CD4-positive, alpha-beta memory T cell (primary cell): ENCODE measurements around the gene PXYLP1. TPM values are rescaled to one million over a fixed set of nuclear protein-coding genes. Genes with fewer than 3 reads are reported as not detected.
"Not testable (repeated sequence)": the region's sequence is repeated elsewhere in the genome, so short reads cannot be mapped to it uniquely, and the experiment has no call there.

ENCODE experiments used
- CTCF ChIA-PET: fragments of 350-600 bp; sonication (Branson Sonifier 250); formaldehyde crosslinking; loops from one replicate; lab custom pipeline; 2021; ENCODE audit warnings: inconsistent platforms; ENCODE audit not compliant: partially characterized antibody; lab: Charles Lee
- POLR2A ChIA-PET: fragments of 350-600 bp; sonication (Branson Sonifier 250); formaldehyde crosslinking; loops from one replicate; lab custom pipeline; 2021; ENCODE audit not compliant: partially characterized antibody; lab: Charles Lee
- DNase-seq, 5 donors: peaks; one replicate each; pipeline versions ENCODE4 v3.0.0 to v3.0.0-alpha.2; 2020 to 2022; ENCODE audit warnings: mixed read lengths in 1 of 5
- H3K27ac ChIP-seq: one replicate; pipeline ENCODE4 v1.7.0; 2013; ENCODE audit warnings: low read depth, low read length
- H3K27me3 ChIP-seq: 2 replicates; pipeline ENCODE4 v1.7.0; 2013; ENCODE audit warnings: mild to moderate bottlenecking, low read length, moderate library complexity; ENCODE audit not compliant: insufficient read depth
- H3K36me3 ChIP-seq: 2 replicates; pipeline ENCODE4 v1.7.0; 2013; ENCODE audit warnings: mild to moderate bottlenecking, low read length, moderate library complexity; ENCODE audit not compliant: insufficient read depth
- H3K4me1 ChIP-seq: 2 replicates; pipeline ENCODE4 v1.7.0; 2013; ENCODE audit warnings: mild to moderate bottlenecking, low read length, moderate library complexity; ENCODE audit not compliant: insufficient read depth
- H3K4me3 ChIP-seq, 2 donors: one replicate each; pipeline ENCODE4 v1.7.0; 2013; ENCODE audit warnings: low read length in 2 of 2, mild to moderate bottlenecking in 1 of 2
- H3K9me3 ChIP-seq, 2 donors: one replicate each; pipeline ENCODE4 v1.7.0; 2013; ENCODE audit warnings: low read length in 2 of 2, control low read depth in 1 of 2; ENCODE audit not compliant: control insufficient read depth in 1 of 2
- H3K27ac Mint-ChIP-seq, 7 donors: one replicate each; pipeline ENCODE4 v1.8.0; 2020 to 2021; ENCODE audit warnings: mixed read lengths in 7 of 7, mild to moderate bottlenecking in 6 of 7, inconsistent platforms in 3 of 7, moderate library complexity in 3 of 7
- H3K27me3 Mint-ChIP-seq, 2 donors: one replicate each; pipeline ENCODE4 v1.8.0; 2020 to 2021; ENCODE audit warnings: mixed read lengths in 2 of 2
- H3K36me3 Mint-ChIP-seq, 2 donors: one replicate each; pipeline ENCODE4 v1.8.0; 2020 to 2021; ENCODE audit warnings: mixed read lengths in 2 of 2, inconsistent platforms in 1 of 2, mild to moderate bottlenecking in 1 of 2
- H3K4me1 Mint-ChIP-seq, 4 donors: one replicate each; pipeline ENCODE4 v1.8.0; 2020 to 2021; ENCODE audit warnings: mixed read lengths in 4 of 4, mild to moderate bottlenecking in 1 of 4
- H3K4me3 Mint-ChIP-seq, 8 donors: one replicate each; pipeline ENCODE4 v1.8.0; 2020 to 2021; ENCODE audit warnings: mixed read lengths in 8 of 8, mild to moderate bottlenecking in 7 of 8, moderate library complexity in 6 of 8, inconsistent platforms in 3 of 8
- H3K9me3 Mint-ChIP-seq, 8 donors: one replicate each; pipeline ENCODE4 v1.8.0; 2020 to 2021; ENCODE audit warnings: mixed read lengths in 8 of 8, mild to moderate bottlenecking in 5 of 8, inconsistent platforms in 3 of 8, moderate library complexity in 1 of 8
- intact Hi-C: fragments of 100-400 bp; cut with micrococcal nuclease; formaldehyde crosslinking; loops from one replicate; pipeline ENCODE4 v1.15.1; 2023
- polyA plus RNA-seq, 2 donors: library from polyadenylated mRNA; unstranded; fragments of 300-500 nt; fragmentation: Illumina TruSeq; gene quantifications; one replicate each; pipeline ENCODE4 v1.2.3, GENCODE V29; 2021
- total RNA-seq, 2 experiments: library from RNA; stranded (reverse); gene quantifications; one replicate each; pipeline ENCODE4 v1.2.3, GENCODE V29; 2021

PXYLP1 gene
- total and polyA plus RNA-seq, 4 experiments from 2014 or later: 5.2 to 22.6 (median 12.0) TPM

DNA sequence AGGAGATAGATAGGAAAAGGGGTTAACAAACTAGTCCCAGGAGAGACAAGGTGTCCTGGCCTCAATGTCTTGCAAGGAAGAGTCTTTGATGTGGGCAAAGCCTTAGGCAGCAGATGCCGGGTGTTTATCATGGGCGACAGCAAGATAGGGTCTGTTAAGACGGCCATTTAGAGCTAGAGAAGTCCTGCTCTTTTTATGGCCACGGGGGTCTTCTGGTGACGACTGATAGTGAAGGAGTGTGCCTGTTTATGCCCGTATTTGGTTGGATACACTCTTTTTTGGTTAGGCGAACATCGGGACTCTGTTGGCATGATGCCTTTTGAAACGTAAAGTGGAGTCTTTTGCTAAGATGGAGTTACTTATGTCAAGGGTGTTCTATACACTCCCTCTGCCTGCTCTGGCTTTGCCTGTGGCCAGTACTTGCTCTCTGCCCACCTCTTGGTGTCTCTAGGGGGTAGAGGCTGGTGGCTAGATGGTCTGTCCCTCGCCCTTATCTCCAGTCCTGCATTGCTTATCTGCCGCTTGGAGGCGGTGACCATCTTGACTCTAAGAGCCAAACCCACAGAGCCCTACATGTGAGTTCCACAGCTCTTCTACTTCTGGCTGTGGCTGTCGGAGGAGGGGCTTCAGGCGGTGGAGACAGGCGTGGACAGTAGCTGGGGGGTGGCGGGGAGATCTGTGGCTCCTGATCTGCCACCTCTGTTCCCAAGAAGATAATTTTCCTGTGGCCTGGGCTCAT lies 80.9 kb downstream of the PXYLP1 start:
- Mint-ChIP-seq H3K9me3 (no peaks in the 10 kb centered on the region), H3K4me1 (peaks cover 24 to 52% (median 41%) of the 10 kb centered on the region in 4 donors), H3K36me3 (peaks cover 0 to 8% of the 10 kb centered on the region in 2 donors), H3K27ac (peak overlapping the region; percentile 89 to 99 (median 97)), H3K27me3 (no peaks in the 10 kb centered on the region), H3K4me3 (peak overlapping the region; percentile 92 to 100 (median 98))
- Histone ChIP-seq H3K9me3 (no peaks in the 10 kb centered on the region), H3K4me3 (peak overlapping the region; percentile 68 to 73), H3K4me1 (peaks cover 38% of the 10 kb centered on the region), H3K27me3 (no peaks in the 10 kb centered on the region), H3K27ac (peak overlapping the region; percentile 66), H3K36me3 (no peaks in the 10 kb centered on the region)
- POLR2A ChIA-PET: interaction anchor here (0.8 to 2.9 kb wide), 28 partner anchors 8 to 258 kb away, joined by 3 to 23 read pairs (median 5); partner anchors contain the start of gene PXYLP1
- CTCF ChIA-PET: interaction anchor here (0.6 to 19.1 kb wide), 30 partner anchors 9 to 426 kb away, joined by 3 to 428 read pairs (median 5); partner anchors contain the start of genes PXYLP1 and RNF7
- intact Hi-C loops: loop anchor here (5.0 kb wide), 1 partner anchor 1135 kb away; the partner anchor contains the start of gene XRN1
- DNase-seq: peak in 1 of 5 donors; percentile 40

DNA sequence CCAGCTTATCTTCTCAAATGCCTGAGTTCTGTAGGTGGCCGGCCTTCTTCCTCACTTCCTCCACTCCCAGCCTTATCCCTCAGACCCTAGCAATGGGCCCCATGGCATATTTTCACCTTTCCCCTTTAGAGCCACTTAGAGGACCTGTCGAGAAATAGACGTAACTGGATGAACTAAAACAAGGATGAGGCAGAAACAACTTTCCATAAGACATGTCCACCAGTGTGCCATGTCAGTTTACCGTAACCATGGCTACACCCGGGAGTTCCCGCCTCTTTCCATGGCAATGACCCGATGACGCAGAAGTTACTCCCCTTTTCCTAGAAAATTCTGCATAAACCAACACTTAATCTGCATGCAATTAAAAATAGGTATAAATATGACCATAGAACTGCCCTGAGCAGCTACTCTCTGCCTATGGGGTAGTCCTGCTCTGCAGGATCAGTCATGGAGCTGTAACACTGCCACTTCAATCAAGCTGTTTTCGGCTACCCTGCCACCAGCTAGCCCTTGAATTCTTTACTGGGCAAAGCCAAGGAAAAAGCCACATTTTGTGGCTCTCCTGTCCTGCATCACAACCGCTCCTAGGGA lies 81.6 kb downstream of the PXYLP1 start:
- CTCF ChIA-PET: interaction anchor here (0.9 to 19.1 kb wide), 14 partner anchors 8 to 332 kb away, joined by 3 to 428 read pairs (median 7); partner anchors contain the start of gene PXYLP1
- intact Hi-C loops: loop anchor here (5.0 kb wide), 1 partner anchor 1134 kb away; the partner anchor contains the start of gene XRN1
- H3K27me3 Mint-ChIP-seq: no peaks in the 10 kb centered on the region

DNA sequence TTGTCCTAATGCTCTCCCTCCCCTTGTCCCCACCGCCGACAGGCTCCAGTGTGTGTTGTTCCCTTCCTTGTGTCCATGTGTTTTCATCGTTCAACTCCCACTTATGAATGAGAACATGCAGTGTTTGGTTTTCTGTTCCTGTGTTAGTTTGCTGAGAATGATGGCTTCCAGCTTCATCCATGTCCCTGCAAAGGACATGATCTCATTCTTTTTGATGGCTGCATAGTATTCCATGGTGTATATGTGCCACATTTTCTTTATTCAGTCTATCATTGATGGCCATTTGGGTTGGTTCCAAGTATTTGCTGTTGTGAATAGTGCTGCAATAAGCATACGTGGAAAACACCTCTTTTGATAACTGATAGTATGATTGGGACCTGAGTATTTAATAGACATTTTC lies 82.8 kb downstream of the PXYLP1 start:
- peak overlapping the region in 1 of 7 donors; percentile 13 for H3K27ac Mint-ChIP-seq
- H3K27me3 ChIP-seq, DNase-seq, H3K27me3 Mint-ChIP-seq, H3K27ac ChIP-seq, H3K36me3 ChIP-seq, POLR2A ChIA-PET, H3K4me3 ChIP-seq, H3K4me3 Mint-ChIP-seq, H3K9me3 ChIP-seq, H3K36me3 Mint-ChIP-seq, H3K9me3 Mint-ChIP-seq: not testable (repeated sequence)
- intact Hi-C loops: loop anchor here (5.0 kb wide), 1 partner anchor 1133 kb away; the partner anchor contains the start of gene XRN1
- peaks cover 14 to 36% (median 28%) of the 10 kb centered on the region in 4 donors for H3K4me1 Mint-ChIP-seq
- H3K4me1 ChIP-seq: peaks cover 24% of the 10 kb centered on the region
- CTCF ChIA-PET: interaction anchor here (0.7 to 19.1 kb wide), 6 partner anchors 8 to 143 kb away, joined by 3 to 428 read pairs (median 10); no protein-coding TSS in a partner anchor

More for the DNA sequence above, 81.6 kb downstream of the PXYLP1 start:
- Mint-ChIP-seq H3K36me3 (peaks cover 0 to 8% of the 10 kb centered on the region in 2 donors), H3K9me3 (no peaks in the 10 kb centered on the region), H3K27ac (peak overlapping the region in 4 of 7 donors; percentile 30 to 98 (median 73)), H3K4me3 (peak overlapping the region in 6 of 8 donors; percentile 20 to 62 (median 46)), H3K4me1 (peaks cover 18 to 45% (median 34%) of the 10 kb centered on the region in 4 donors)
- H3K4me1 ChIP-seq: peaks cover 31% of the 10 kb centered on the region
- H3K27ac ChIP-seq: no peak overlapping the region
- no peaks in the 10 kb centered on the region for H3K9me3 ChIP-seq
- no peaks in the 10 kb centered on the region for H3K27me3 ChIP-seq
- no peaks in the 10 kb centered on the region for H3K36me3 ChIP-seq
- DNase-seq: no peak
- no peak overlapping the region for H3K4me3 ChIP-seq
- POLR2A ChIA-PET: interaction anchor here (0.8 to 2.8 kb wide), 5 partner anchors 8 to 140 kb away, joined by 3 to 23 read pairs (median 19); no protein-coding TSS in a partner anchor

DNA sequence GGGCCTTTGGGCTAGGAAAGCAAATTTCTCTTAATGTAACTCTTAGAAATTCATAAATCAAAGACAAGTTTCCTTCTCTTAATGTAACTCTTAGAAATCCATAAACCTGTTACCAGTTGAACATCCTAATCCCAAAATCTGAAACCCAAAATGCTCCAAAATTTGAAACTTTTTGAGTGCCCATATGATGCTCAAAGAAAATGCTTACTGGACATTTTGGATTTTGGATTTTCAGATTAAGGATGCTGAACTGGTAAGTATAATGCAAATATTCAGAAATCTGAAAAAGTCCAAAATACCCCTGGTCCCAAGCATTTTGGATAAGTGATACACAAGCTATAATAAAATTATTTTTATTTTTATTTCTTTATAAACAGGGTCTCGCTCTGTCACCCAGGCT lies 85.2 kb downstream of the PXYLP1 start:
- no peaks in the 10 kb centered on the region for H3K27me3 ChIP-seq
- Mint-ChIP-seq H3K27me3 (no peaks in the 10 kb centered on the region), H3K36me3 (peaks cover 3 to 9% of the 10 kb centered on the region in 2 donors), H3K9me3 (peaks cover 0 to 6% (median 0%) of the 10 kb centered on the region in 8 donors), H3K27ac (no peak overlapping the region), H3K4me1 (peaks cover 23 to 43% (median 33%) of the 10 kb centered on the region in 4 donors), H3K4me3 (no peak overlapping the region)
- ChIA-PET CTCF (interaction anchor here (0.9 to 19.1 kb wide), 3 partner anchors 13 to 140 kb away, joined by 3 to 428 read pairs (median 16); no protein-coding TSS in a partner anchor), POLR2A (interaction anchor here (2.1 kb wide), 1 partner anchor 10 kb away, joined by 4 read pairs; no protein-coding TSS in a partner anchor)
- peaks cover 29% of the 10 kb centered on the region for H3K4me1 ChIP-seq
- intact Hi-C loops: no loop called here
- no peaks in the 10 kb centered on the region for H3K36me3 ChIP-seq
- no peaks in the 10 kb centered on the region for H3K9me3 ChIP-seq
- H3K27ac ChIP-seq: no peak overlapping the region
- no peak for DNase-seq
- H3K4me3 ChIP-seq: no peak overlapping the region

GRCh38 chr3:141320399-141321108 lies 88.9 kb downstream of the PXYLP1 start:
- H3K36me3 ChIP-seq: no peaks in the 10 kb centered on the region

GRCh38 chr3:141321109-141321497 lies 89.5 kb downstream of the PXYLP1 start:
- Histone ChIP-seq H3K4me3 (no peak overlapping the region), H3K4me1 (peaks cover 19% of the 10 kb centered on the region), H3K9me3 (no peaks in the 10 kb centered on the region), H3K27me3 (no peaks in the 10 kb centered on the region), H3K27ac (no peak overlapping the region), H3K36me3 (no peaks in the 10 kb centered on the region)
- CTCF ChIA-PET: interaction anchor here (0.9 to 2.6 kb wide), 7 partner anchors 9 to 139 kb away, joined by 3 to 18 read pairs (median 7); no protein-coding TSS in a partner anchor
- Mint-ChIP-seq H3K9me3 (peaks cover 0 to 6% (median 0%) of the 10 kb centered on the region in 8 donors), H3K27me3 (no peaks in the 10 kb centered on the region), H3K4me3 (peak overlapping the region in 6 of 8 donors; percentile 0 to 77 (median 62)), H3K27ac (peak overlapping the region; percentile 48 to 93 (median 86)), H3K36me3 (peaks cover 0 to 9% of the 10 kb centered on the region in 2 donors), H3K4me1 (peaks cover 15 to 28% (median 23%) of the 10 kb centered on the region in 4 donors)
- DNase-seq: no peak
- POLR2A ChIA-PET: interaction anchor here (0.7 to 2.0 kb wide), 5 partner anchors 10 to 91 kb away, joined by 3 to 18 read pairs (median 3); no protein-coding TSS in a partner anchor
- intact Hi-C loops: no loop called here

More at GRCh38 chr3:141320399-141321108, 88.9 kb downstream of the PXYLP1 start:
- ChIA-PET CTCF (interaction anchor here (0.6 to 2.6 kb wide), 9 partner anchors 9 to 140 kb away, joined by 3 to 18 read pairs (median 4); no protein-coding TSS in a partner anchor), POLR2A (interaction anchor here (0.7 to 2.0 kb wide), 4 partner anchors 9 to 53 kb away, joined by 3 to 18 read pairs (median 4); no protein-coding TSS in a partner anchor)
- peaks cover 14 to 28% (median 23%) of the 10 kb centered on the region in 4 donors for H3K4me1 Mint-ChIP-seq
- Histone ChIP-seq H3K4me1 (peaks cover 19% of the 10 kb centered on the region), H3K27ac (no peak overlapping the region), H3K4me3 (no peak overlapping the region), H3K9me3 (no peaks in the 10 kb centered on the region), H3K27me3 (no peaks in the 10 kb centered on the region)
- H3K4me3 Mint-ChIP-seq: peak overlapping the region in 7 of 8 donors; percentile 0 to 77 (median 56)
- DNase-seq: no peak
- peaks cover 0 to 9% of the 10 kb centered on the region in 2 donors for H3K36me3 Mint-ChIP-seq
- no peaks in the 10 kb centered on the region for H3K27me3 Mint-ChIP-seq
- H3K9me3 Mint-ChIP-seq: peaks cover 0 to 6% (median 0%) of the 10 kb centered on the region in 8 donors
- peak overlapping the region; percentile 23 to 91 (median 53) for H3K27ac Mint-ChIP-seq
- intact Hi-C loops: no loop called here
